GM23338 (cell line): ENCODE results near the gene ZNF440. TPM values are rescaled to one million over a fixed set of nuclear protein-coding genes. Genes with fewer than 3 reads are reported as not detected.

ENCODE experiments used
- ATAC-seq: fragments of 200-7000 bp; cut with Tn5 transposase; 3 replicates; pipeline ENCODE4 v1.9.1; 2020
- DNase-seq: peaks from one replicate; pipeline ENCODE4 v3.0.0-alpha.2; 2015; ENCODE audit warnings: low spot score
- H2AFZ ChIP-seq: fragments of 200-600 bp; sonication (generic); 2 replicates; pipeline ENCODE4 v1.8.0; 2016; ENCODE audit warnings: antibody characterized with exemption, mild to moderate bottlenecking, moderate library complexity
- H3F3A ChIP-seq: fragments of 200-600 bp; sonication (generic); replicated peaks from 2 replicates; pipeline ENCODE4 v1.8.0; 2017; ENCODE audit warnings: antibody characterized with exemption, mixed run types, low read depth
- H3K27ac ChIP-seq: fragments of 200-600 bp; sonication (generic); 2 replicates; pipeline ENCODE4 v1.6.1; 2016; ENCODE audit warnings: low read depth
- H3K27me3 ChIP-seq: fragments of 200-600 bp; sonication (generic); 2 replicates; pipeline ENCODE4 v1.8.0; 2016; ENCODE audit warnings: mild to moderate bottlenecking, mixed run types, moderate library complexity; ENCODE audit not compliant: insufficient read depth
- H3K36me3 ChIP-seq: fragments of 200-600 bp; sonication (generic); 2 replicates; pipeline ENCODE4 v1.8.0; 2016; ENCODE audit warnings: mild to moderate bottlenecking; ENCODE audit not compliant: insufficient read depth
- H3K4me1 ChIP-seq: fragments of 200-600 bp; sonication (generic); 2 replicates; pipeline ENCODE4 v1.8.0; 2016; ENCODE audit warnings: mild to moderate bottlenecking, moderate library complexity; ENCODE audit not compliant: insufficient read depth
- H3K4me2 ChIP-seq: fragments of 200-600 bp; sonication (generic); 2 replicates; pipeline ENCODE4 v1.7.1; 2017; ENCODE audit warnings: mixed run types
- H3K4me3 ChIP-seq: fragments of 200-600 bp; sonication (generic); 2 replicates; pipeline ENCODE4 v1.6.1; 2016; ENCODE audit warnings: mixed run types
- H3K79me2 ChIP-seq: fragments of 200-600 bp; sonication (generic); replicated peaks from 2 replicates; pipeline ENCODE4 v1.8.0; 2017; ENCODE audit warnings: mild to moderate bottlenecking; ENCODE audit not compliant: insufficient read depth
- H3K9me2 ChIP-seq: fragments of 200-600 bp; sonication (generic); 2 replicates; pipeline ENCODE4 v1.8.0; 2017; ENCODE audit not compliant: insufficient read depth
- H4K20me1 ChIP-seq: fragments of 200-600 bp; sonication (generic); replicated peaks from 2 replicates; pipeline ENCODE4 v1.8.0; 2017; ENCODE audit warnings: mild to moderate bottlenecking; ENCODE audit not compliant: insufficient read depth
- H3K27ac Mint-ChIP-seq: 2 replicates; pipeline ENCODE4 v1.8.0; 2020; ENCODE audit warnings: inconsistent platforms, mild to moderate bottlenecking, moderate library complexity, mixed read lengths
- H3K27me3 Mint-ChIP-seq: 3 replicates; pipeline ENCODE4 v1.8.0; 2022; ENCODE audit warnings: low read depth, mild to moderate bottlenecking, moderate library complexity, mixed read lengths, inconsistent platforms; ENCODE audit not compliant: insufficient read depth, poor library complexity
- H3K36me3 Mint-ChIP-seq: 3 replicates; pipeline ENCODE4 v1.8.0; 2021; ENCODE audit warnings: low read depth, mild to moderate bottlenecking, inconsistent platforms, moderate library complexity, mixed read lengths
- H3K4me1 Mint-ChIP-seq: 3 replicates; pipeline ENCODE4 v1.8.0; 2020; ENCODE audit warnings: mild to moderate bottlenecking, inconsistent platforms, mixed read lengths
- H3K4me3 Mint-ChIP-seq: 3 replicates; pipeline ENCODE4 v1.8.0; 2021; ENCODE audit warnings: moderate library complexity, mild to moderate bottlenecking, inconsistent platforms, mixed read lengths
- H3K9me3 Mint-ChIP-seq: 3 replicates; pipeline ENCODE4 v1.8.0; 2020; ENCODE audit warnings: moderate library complexity, mild to moderate bottlenecking, inconsistent platforms, mixed read lengths
- CREB1 ChIP-seq: fragments of 250-450 bp; sonication (Bioruptor Pico); IDR thresholded peaks from 2 replicates; pipeline ENCODE4 v1.5.0; 2020; ENCODE audit warnings: low read depth, mild to moderate bottlenecking, moderate library complexity
- EZH2 ChIP-seq: fragments of 200-600 bp; sonication (generic); IDR thresholded peaks from one replicate; pipeline ENCODE4 v1.8.0; 2017; ENCODE audit warnings: antibody characterized with exemption, mild to moderate bottlenecking, low read depth; ENCODE audit not compliant: unreplicated experiment
- EZH2phosphoT487 ChIP-seq: fragments of 200-600 bp; sonication (generic); IDR thresholded peaks from one replicate; pipeline ENCODE4 v1.8.1; 2018; ENCODE audit warnings: antibody characterized with exemption; ENCODE audit not compliant: unreplicated experiment
- NANOG ChIP-seq: IDR thresholded peaks from 2 replicates; pipeline ENCODE4 v1.6.1; 2016; ENCODE audit warnings: antibody characterized with exemption, borderline replicate concordance
- POLR2AphosphoS5 ChIP-seq: IDR thresholded peaks from 2 replicates; pipeline ENCODE4 v1.6.1; 2016; ENCODE audit warnings: antibody characterized with exemption, low read depth
- ZNF114 ChIP-seq: fragments of 250-450 bp; sonication (Bioruptor Pico); IDR thresholded peaks from 2 replicates; pipeline ENCODE4 v1.5.0; 2020; ENCODE audit warnings: mild to moderate bottlenecking, moderate library complexity
- ZNF331 ChIP-seq: fragments of 250-450 bp; sonication (Bioruptor Pico); IDR thresholded peaks from 2 replicates; pipeline ENCODE4 v1.5.0; 2020; ENCODE audit warnings: low read depth, mild to moderate bottlenecking, moderate library complexity
- polyA plus RNA-seq: library from polyadenylated mRNA; unstranded; fragments of >200 nt; fragmentation: Nextera tagmentation; extraction: Ambion mirVana; gene quantifications from 2 replicates; pipeline ENCODE4 v1.2.1, GENCODE V29; 2016
- total RNA-seq: library from RNA; depleted of rRNA; stranded (reverse); fragments of >200 nt; shearing (Covaris generic); gene quantifications from 2 replicates; pipeline ENCODE4 v1.2.3, GENCODE V29; 2014
- TF ChIP-seq, protein P1 (sequence below): fragments of 250-450 bp; sonication (Bioruptor Pico); IDR thresholded peaks from 2 replicates; pipeline ENCODE4 v1.5.0; 2020; ENCODE audit warnings: mild to moderate bottlenecking, moderate library complexity
- TF ChIP-seq, protein P2 (sequence below): IDR thresholded peaks from one replicate; pipeline ENCODE4 v1.6.1; 2018; ENCODE audit warnings: antibody characterized with exemption; ENCODE audit not compliant: unreplicated experiment

ZNF440 gene
- total and polyA plus RNA-seq, 2 experiments from 2014 or later, result 2.5 to 9.3 TPM

DNA sequence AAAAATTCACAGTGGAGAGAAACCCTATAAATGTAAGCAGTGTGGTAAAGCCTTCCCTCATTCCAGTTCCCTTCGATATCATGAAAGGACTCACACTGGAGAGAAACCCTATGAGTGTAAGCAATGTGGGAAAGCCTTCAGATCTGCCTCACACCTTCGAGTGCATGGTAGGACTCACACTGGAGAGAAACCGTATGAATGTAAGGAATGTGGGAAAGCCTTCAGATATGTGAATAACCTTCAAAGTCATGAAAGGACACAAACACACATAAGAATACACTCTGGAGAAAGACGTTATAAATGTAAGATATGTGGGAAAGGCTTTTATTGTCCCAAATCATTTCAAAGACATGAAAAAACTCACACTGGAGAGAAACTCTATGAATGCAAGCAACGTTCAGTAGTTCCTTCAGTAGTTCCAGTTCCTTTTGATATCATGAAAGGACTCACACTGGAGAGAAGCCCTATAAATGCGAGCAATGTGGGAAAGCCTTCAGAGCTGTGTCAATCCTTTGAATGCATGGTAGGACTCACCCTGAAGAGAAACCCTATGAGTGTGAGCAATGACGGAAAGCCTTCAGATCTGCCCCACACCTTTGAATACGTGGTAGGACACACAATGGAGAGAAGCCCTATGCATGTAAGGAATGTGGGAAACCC lies 18.3 kb downstream of the ZNF440 start (continued):
- TF ChIP-seq, protein P1, sequence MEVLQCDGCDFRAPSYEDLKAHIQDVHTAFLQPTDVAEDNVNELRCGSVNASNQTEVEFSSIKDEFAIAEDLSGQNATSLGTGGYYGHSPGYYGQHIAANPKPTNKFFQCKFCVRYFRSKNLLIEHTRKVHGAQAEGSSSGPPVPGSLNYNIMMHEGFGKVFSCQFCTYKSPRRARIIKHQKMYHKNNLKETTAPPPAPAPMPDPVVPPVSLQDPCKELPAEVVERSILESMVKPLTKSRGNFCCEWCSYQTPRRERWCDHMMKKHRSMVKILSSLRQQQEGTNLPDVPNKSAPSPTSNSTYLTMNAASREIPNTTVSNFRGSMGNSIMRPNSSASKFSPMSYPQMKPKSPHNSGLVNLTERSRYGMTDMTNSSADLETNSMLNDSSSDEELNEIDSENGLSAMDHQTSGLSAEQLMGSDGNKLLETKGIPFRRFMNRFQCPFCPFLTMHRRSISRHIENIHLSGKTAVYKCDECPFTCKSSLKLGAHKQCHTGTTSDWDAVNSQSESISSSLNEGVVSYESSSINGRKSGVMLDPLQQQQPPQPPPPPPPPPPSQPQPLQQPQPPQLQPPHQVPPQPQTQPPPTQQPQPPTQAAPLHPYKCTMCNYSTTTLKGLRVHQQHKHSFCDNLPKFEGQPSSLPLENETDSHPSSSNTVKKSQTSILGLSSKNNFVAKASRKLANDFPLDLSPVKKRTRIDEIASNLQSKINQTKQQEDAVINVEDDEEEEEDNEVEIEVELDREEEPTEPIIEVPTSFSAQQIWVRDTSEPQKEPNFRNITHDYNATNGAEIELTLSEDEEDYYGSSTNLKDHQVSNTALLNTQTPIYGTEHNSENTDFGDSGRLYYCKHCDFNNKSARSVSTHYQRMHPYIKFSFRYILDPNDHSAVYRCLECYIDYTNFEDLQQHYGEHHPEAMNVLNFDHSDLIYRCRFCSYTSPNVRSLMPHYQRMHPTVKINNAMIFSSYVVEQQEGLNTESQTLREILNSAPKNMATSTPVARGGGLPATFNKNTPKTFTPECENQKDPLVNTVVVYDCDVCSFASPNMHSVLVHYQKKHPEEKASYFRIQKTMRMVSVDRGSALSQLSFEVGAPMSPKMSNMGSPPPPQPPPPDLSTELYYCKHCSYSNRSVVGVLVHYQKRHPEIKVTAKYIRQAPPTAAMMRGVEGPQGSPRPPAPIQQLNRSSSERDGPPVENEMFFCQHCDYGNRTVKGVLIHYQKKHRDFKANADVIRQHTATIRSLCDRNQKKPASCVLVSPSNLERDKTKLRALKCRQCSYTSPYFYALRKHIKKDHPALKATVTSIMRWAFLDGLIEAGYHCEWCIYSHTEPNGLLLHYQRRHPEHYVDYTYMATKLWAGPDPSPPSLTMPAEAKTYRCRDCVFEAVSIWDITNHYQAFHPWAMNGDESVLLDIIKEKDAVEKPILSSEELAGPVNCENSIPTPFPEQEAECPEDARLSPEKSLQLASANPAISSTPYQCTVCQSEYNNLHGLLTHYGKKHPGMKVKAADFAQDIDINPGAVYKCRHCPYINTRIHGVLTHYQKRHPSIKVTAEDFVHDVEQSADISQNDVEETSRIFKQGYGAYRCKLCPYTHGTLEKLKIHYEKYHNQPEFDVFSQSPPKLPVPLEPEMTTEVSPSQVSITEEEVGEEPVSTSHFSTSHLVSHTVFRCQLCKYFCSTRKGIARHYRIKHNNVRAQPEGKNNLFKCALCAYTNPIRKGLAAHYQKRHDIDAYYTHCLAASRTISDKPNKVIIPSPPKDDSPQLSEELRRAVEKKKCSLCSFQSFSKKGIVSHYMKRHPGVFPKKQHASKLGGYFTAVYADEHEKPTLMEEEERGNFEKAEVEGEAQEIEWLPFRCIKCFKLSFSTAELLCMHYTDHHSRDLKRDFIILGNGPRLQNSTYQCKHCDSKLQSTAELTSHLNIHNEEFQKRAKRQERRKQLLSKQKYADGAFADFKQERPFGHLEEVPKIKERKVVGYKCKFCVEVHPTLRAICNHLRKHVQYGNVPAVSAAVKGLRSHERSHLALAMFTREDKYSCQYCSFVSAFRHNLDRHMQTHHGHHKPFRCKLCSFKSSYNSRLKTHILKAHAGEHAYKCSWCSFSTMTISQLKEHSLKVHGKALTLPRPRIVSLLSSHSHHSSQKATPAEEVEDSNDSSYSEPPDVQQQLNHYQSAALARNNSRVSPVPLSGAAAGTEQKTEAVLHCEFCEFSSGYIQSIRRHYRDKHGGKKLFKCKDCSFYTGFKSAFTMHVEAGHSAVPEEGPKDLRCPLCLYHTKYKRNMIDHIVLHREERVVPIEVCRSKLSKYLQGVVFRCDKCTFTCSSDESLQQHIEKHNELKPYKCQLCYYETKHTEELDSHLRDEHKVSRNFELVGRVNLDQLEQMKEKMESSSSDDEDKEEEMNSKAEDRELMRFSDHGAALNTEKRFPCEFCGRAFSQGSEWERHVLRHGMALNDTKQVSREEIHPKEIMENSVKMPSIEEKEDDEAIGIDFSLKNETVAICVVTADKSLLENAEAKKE (CRISPR knock-in tag), result no peak

DNA sequence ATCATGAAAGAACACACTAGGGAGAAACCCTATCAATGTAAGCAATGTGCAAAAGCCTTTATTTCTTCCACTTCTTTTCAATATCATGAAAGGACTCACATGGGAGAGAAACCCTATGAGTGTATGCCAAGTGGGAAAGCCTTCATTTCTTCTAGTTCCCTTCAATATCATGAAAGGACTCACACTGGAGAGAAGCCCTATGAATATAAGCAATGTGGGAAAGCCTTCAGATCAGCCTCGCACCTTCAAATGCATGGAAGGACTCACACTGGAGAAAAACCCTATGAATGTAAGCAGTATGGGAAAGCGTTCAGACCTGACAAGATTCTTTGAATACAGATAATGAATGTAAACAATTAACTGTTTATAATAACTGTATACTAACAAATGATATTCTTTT lies 19.5 kb downstream of the ZNF440 start:
- Mint-ChIP-seq H3K27ac (no peak overlapping the region), H3K9me3 (peaks cover 98% of the 10 kb centered on the region), H3K36me3 (peaks cover 31% of the 10 kb centered on the region), H3K4me3 (no peak overlapping the region), H3K4me1 (no peaks in the 10 kb centered on the region), H3K27me3 (peaks cover 5% of the 10 kb centered on the region)
- no peak overlapping the region for H2AFZ ChIP-seq
- no peaks in the 10 kb centered on the region for H3K79me2 ChIP-seq
- no peaks in the 10 kb centered on the region for H3K4me1 ChIP-seq
- peaks cover 22% of the 10 kb centered on the region for H3K36me3 ChIP-seq
- no peaks in the 10 kb centered on the region for H3K27me3 ChIP-seq
- H4K20me1 ChIP-seq, result no peaks in the 10 kb centered on the region
- no peak overlapping the region for H3K27ac ChIP-seq
- H3F3A ChIP-seq, result no peaks in the 10 kb centered on the region
- no peak for DNase-seq
- H3K4me2 ChIP-seq, result no peak overlapping the region
- ATAC-seq, result no peak
- H3K9me2 ChIP-seq, result no peaks in the 10 kb centered on the region
- no peak overlapping the region for H3K4me3 ChIP-seq
- TF ChIP-seq CREB1 (CRISPR knock-in tag) (no peak), EZH2 (no peak), ZNF114 (CRISPR knock-in tag) (no peak), EZH2phosphoT487 (no peak), ZNF331 (CRISPR knock-in tag) (no peak), POLR2AphosphoS5 (no peak), NANOG (no peak)
- TF ChIP-seq, protein P2, sequence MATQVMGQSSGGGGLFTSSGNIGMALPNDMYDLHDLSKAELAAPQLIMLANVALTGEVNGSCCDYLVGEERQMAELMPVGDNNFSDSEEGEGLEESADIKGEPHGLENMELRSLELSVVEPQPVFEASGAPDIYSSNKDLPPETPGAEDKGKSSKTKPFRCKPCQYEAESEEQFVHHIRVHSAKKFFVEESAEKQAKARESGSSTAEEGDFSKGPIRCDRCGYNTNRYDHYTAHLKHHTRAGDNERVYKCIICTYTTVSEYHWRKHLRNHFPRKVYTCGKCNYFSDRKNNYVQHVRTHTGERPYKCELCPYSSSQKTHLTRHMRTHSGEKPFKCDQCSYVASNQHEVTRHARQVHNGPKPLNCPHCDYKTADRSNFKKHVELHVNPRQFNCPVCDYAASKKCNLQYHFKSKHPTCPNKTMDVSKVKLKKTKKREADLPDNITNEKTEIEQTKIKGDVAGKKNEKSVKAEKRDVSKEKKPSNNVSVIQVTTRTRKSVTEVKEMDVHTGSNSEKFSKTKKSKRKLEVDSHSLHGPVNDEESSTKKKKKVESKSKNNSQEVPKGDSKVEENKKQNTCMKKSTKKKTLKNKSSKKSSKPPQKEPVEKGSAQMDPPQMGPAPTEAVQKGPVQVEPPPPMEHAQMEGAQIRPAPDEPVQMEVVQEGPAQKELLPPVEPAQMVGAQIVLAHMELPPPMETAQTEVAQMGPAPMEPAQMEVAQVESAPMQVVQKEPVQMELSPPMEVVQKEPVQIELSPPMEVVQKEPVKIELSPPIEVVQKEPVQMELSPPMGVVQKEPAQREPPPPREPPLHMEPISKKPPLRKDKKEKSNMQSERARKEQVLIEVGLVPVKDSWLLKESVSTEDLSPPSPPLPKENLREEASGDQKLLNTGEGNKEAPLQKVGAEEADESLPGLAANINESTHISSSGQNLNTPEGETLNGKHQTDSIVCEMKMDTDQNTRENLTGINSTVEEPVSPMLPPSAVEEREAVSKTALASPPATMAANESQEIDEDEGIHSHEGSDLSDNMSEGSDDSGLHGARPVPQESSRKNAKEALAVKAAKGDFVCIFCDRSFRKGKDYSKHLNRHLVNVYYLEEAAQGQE, result no peak
